ENCODE measurements around the gene ZBTB21. TPM values are rescaled to one million over a fixed set of nuclear protein-coding genes. Genes with fewer than 3 reads are reported as not detected.

The ZBTB21 gene
- total and polyA plus RNA-seq, 9 of the 15 experiments (the other 6 are each of a cell fraction or from before 2014, with no cell fraction given): 2.2 to 15.2 (median 8.7) TPM

DNA sequence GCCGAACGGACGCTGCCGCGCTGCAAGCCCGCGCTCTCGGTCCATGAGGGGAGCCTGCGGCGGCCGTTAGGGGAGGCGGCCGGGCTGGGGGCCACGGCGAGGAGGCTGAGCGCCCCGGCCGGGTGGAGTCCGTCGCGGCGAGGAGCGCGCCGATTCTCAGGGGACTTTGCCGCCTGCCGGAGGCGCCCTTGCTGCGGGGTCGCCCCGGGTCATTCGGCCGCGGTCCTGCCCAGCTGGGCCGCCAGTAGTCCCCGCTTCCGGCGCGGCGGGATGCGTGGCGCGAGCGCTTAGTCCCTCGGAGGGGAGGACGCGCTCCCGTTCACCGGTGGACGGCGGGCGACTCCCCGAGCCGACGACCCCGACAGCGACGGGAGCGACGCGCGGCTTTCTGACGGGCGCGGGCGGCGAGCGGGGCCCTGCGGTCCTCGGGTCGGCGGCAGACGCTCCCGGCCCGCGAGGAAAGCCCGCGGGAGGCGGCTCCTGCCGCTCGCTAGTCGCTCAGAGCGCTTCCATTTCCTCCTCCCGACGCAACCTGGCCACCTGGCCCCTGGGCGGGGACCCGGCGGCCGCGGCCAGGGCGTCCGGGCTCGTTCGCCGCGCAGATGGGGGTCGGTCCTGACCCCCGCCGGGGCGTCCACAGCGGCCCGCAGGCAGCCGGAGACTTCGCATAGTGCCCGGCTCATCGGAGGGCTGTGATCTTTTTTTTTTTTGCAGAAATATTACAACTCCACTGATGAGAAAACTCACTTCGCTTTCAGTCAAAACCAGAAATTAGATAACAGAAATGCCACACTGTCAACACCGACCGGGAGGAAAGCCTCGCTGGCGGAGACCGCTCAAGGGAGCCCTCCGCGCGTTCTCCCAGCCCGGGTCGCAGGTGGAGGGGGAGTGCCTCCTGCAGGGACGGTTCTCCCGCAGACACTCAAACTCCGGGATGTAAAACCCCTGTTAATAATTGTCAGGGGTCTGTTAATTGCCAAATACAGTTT is 641 bp upstream of the ZBTB21 start (continued):
- TF ChIP-seq ZNF41 (CRISPR knock-in tag; conservative IDR thresholded peaks at IDR 0.05) (no peak), ZNF766 (CRISPR knock-in tag; conservative IDR thresholded peaks at IDR 0.05) (no peak), SAFB (IDR thresholded peaks at IDR 0.05; ENCODE audit: borderline replicate concordance, low read depth, low read length) (no peak), NBN (IDR thresholded peaks at IDR 0.05; ENCODE audit: low read depth) (no peak), GABPB1 (CRISPR knock-in tag; IDR thresholded peaks at IDR 0.05) (peak; percentile 55; the same call in 1 of the 2 replicates), DDX20 (tag; IDR thresholded peaks at IDR 0.05; ENCODE audit: low read depth) (no peak), MIER1 (IDR thresholded peaks at IDR 0.05; ENCODE audit: low read depth) (no peak), RNF2 (IDR thresholded peaks at IDR 0.05) (peak; percentile 72; the same call in 1 of the 2 replicates)
- TF ChIP-seq, protein P1, sequence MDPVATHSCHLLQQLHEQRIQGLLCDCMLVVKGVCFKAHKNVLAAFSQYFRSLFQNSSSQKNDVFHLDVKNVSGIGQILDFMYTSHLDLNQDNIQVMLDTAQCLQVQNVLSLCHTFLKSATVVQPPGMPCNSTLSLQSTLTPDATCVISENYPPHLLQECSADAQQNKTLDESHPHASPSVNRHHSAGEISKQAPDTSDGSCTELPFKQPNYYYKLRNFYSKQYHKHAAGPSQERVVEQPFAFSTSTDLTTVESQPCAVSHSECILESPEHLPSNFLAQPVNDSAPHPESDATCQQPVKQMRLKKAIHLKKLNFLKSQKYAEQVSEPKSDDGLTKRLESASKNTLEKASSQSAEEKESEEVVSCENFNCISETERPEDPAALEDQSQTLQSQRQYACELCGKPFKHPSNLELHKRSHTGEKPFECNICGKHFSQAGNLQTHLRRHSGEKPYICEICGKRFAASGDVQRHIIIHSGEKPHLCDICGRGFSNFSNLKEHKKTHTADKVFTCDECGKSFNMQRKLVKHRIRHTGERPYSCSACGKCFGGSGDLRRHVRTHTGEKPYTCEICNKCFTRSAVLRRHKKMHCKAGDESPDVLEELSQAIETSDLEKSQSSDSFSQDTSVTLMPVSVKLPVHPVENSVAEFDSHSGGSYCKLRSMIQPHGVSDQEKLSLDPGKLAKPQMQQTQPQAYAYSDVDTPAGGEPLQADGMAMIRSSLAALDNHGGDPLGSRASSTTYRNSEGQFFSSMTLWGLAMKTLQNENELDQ (CRISPR knock-in tag; IDR thresholded peaks at IDR 0.05; ENCODE audit: borderline replicate concordance): no peak
- TF ChIP-seq, protein P2, sequence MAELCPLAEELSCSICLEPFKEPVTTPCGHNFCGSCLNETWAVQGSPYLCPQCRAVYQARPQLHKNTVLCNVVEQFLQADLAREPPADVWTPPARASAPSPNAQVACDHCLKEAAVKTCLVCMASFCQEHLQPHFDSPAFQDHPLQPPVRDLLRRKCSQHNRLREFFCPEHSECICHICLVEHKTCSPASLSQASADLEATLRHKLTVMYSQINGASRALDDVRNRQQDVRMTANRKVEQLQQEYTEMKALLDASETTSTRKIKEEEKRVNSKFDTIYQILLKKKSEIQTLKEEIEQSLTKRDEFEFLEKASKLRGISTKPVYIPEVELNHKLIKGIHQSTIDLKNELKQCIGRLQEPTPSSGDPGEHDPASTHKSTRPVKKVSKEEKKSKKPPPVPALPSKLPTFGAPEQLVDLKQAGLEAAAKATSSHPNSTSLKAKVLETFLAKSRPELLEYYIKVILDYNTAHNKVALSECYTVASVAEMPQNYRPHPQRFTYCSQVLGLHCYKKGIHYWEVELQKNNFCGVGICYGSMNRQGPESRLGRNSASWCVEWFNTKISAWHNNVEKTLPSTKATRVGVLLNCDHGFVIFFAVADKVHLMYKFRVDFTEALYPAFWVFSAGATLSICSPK (IDR thresholded peaks at IDR 0.05; ENCODE audit: borderline replicate concordance): no peak
- TF ChIP-seq, protein P3, sequence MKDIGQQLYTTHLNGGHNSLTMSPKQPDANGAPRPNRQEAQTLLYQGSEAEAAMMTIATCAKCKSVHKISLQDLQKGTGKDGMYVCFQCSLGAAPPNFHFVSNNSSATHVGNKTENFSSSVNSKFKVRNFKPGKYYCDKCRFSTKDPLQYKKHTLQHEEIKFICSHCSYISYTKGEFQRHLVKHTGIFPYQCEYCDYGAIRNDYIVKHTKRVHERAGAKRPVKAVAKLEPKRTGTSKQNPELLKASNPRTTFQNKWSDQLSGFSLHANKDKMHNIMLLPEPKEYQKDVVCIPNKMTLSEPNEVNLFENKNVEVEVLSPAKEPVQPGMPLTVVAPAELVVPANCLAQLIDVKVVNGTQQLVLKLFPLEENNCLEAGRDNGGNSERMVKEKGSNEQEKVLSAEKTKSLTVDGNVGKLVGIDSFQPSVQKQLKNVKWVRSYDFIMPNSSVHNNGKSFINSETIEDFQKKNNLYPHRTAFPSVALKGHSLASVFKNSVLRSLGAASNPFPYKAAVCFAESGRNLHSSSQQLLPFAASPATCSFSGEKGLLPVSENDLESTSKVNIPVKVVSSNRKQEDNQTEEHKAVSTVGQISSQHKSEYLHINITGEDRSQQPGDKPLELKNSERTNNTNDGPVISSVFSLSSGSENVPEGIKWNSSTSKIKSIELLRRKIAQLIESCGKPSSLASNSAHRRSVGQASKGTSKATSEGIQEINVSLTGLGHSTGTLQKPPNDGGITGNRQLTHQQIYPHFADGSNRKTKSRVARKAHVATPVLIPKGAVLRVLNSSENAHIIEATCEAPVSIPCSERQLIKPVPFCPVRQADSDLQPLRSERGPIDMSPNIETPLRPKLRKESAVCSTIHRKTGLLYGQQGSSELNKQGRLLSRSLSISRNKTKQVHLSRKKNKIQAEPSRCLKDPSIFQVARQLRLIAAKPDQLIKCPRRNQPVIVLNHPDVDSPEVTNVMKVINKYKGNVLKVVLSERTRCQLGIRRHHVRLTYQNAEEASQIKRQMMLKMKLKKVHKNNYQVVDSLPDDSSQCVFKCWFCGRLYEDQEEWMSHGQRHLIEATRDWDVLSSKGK (CRISPR knock-in tag; IDR thresholded peaks at IDR 0.05): no peak

Data from K562 (cell line).